Measurements from ENCODE around the gene CAMK1. TPM values are rescaled to one million over a fixed set of nuclear protein-coding genes. Genes with fewer than 3 reads are reported as not detected.

Gene CAMK1
- total and polyA plus RNA-seq, 9 of the 15 experiments (the other 6 are each of a cell fraction or from before 2014, with no cell fraction given) = 0.23 to 10.7 (median 6.0) TPM

DNA sequence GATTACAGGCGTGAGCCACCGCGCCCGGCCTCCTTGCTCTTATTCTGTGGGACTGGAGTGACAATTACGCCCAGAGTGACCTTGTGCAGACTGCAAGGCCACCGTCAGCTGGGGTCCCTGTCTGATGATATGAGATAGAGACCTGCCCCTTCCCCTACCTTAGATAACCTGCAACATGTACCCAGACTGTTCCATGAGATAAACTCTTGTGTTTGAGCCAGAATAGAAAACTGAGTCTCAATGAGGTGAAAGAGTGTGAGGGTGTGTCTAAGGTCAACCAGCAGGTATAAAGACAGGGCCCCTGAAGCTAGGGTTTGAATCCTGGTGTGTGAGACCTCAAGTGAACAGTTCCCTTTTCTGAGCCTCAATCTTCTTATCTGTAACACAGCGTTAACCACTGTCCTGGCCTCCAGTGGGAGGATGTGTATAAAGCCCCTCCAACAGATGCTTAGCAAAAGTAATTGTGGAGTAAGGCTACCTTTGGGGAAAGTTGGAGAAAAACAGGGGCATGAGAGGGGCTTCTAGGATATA, 16.5 kb upstream of the CAMK1 start (continued):
- no peak for TF ChIP-seq FOXK1 (CRISPR knock-in tag; IDR thresholded peaks at IDR 0.05; ENCODE audit: borderline replicate concordance)
- TF ChIP-seq MBD2 (IDR thresholded peaks at IDR 0.05; ENCODE audit: borderline replicate concordance, low read depth) = 0 out of 2 replicates have a peak, but pooled peaks have one; percentile 19
- peak; percentile 30 for TF ChIP-seq HNRNPLL (IDR thresholded peaks at IDR 0.05; ENCODE audit: low read depth, low read length, poor library complexity, severe bottlenecking)
- no peak for TF ChIP-seq ZNF717 (CRISPR knock-in tag; IDR thresholded peaks at IDR 0.05)
- no peak for TF ChIP-seq BMI1 (IDR thresholded peaks at IDR 0.05; ENCODE audit: low read length)
- no peak for TF ChIP-seq ZNF184 (CRISPR knock-in tag; IDR thresholded peaks at IDR 0.05)
- TF ChIP-seq TBL1XR1 (IDR thresholded peaks at IDR 0.05; ENCODE audit: low read length in 2 of 2) = peak in 1 of 2 experiments; percentile 17; a peak in 1 of 4 replicates
- TF ChIP-seq POLR2G (IDR thresholded peaks at IDR 0.05; ENCODE audit: low read depth, low read length) = no peak
- TF ChIP-seq, protein P1, sequence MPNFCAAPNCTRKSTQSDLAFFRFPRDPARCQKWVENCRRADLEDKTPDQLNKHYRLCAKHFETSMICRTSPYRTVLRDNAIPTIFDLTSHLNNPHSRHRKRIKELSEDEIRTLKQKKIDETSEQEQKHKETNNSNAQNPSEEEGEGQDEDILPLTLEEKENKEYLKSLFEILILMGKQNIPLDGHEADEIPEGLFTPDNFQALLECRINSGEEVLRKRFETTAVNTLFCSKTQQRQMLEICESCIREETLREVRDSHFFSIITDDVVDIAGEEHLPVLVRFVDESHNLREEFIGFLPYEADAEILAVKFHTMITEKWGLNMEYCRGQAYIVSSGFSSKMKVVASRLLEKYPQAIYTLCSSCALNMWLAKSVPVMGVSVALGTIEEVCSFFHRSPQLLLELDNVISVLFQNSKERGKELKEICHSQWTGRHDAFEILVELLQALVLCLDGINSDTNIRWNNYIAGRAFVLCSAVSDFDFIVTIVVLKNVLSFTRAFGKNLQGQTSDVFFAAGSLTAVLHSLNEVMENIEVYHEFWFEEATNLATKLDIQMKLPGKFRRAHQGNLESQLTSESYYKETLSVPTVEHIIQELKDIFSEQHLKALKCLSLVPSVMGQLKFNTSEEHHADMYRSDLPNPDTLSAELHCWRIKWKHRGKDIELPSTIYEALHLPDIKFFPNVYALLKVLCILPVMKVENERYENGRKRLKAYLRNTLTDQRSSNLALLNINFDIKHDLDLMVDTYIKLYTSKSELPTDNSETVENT (CRISPR knock-in tag; IDR thresholded peaks at IDR 0.05) = peak; percentile 6; the same call in 1 of the 2 replicates
- TF ChIP-seq NCOR1 (IDR thresholded peaks at IDR 0.05) = peak; percentile 91
- TF ChIP-seq MAFG (tag; conservative IDR thresholded peaks at IDR 0.05) = no peak
- TF ChIP-seq STAT5A (IDR thresholded peaks at IDR 0.05; ENCODE audit: borderline replicate concordance, low read length) = 0 out of 2 replicates have a peak, but pooled peaks have one; percentile 39
- TF ChIP-seq HDAC1 (IDR thresholded peaks at IDR 0.05) = peak in 1 of 2 experiments; percentile 61; a peak in 1 of 4 replicates
- 0 out of 2 replicates have a peak, but pooled peaks have one; percentile 22 for TF ChIP-seq CREM (IDR thresholded peaks at IDR 0.05; ENCODE audit: low read depth)
- peak; percentile 73 for TF ChIP-seq EP300 (IDR thresholded peaks at IDR 0.05; ENCODE audit: low read length)
- TF ChIP-seq SMARCA4 (IDR thresholded peaks at IDR 0.05) = peak; percentile 47
- no peak for TF ChIP-seq FOXP1 (CRISPR knock-in tag; IDR thresholded peaks at IDR 0.05)
- peak; percentile 59 for TF ChIP-seq SMAD4 (CRISPR knock-in tag; conservative IDR thresholded peaks at IDR 0.05)
- peak; percentile 96 for TF ChIP-seq ESRRA (IDR thresholded peaks at IDR 0.05; ENCODE audit: borderline replicate concordance, low read depth)
- peak; percentile 67; the same call in 1 of the 2 replicates for TF ChIP-seq LCOR (CRISPR knock-in tag; IDR thresholded peaks at IDR 0.05)
- TF ChIP-seq CBX1 (IDR thresholded peaks at IDR 0.05; ENCODE audit: low read depth) = 0 out of 2 replicates have a peak, but pooled peaks have one; percentile 53
- peak; percentile 52 to 73; a peak in 3 of 4 replicates for TF ChIP-seq KDM1A (IDR thresholded peaks at IDR 0.05)
- TF ChIP-seq, protein P2, sequence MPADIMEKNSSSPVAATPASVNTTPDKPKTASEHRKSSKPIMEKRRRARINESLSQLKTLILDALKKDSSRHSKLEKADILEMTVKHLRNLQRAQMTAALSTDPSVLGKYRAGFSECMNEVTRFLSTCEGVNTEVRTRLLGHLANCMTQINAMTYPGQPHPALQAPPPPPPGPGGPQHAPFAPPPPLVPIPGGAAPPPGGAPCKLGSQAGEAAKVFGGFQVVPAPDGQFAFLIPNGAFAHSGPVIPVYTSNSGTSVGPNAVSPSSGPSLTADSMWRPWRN (IDR thresholded peaks at IDR 0.05; ENCODE audit: low read depth) = no peak
